DLD1 (cell line): Measurements from ENCODE around the gene LSM14B.
"Not testable (repeated sequence)": the region's sequence is repeated elsewhere in the genome, so short reads cannot be mapped to it uniquely, and the experiment has no call there.

ENCODE experiments used
- in situ Hi-C: cut with HindIII; loops from 2 replicates; pipeline ENCODE4 v1.10.0; 2017; ENCODE audit warnings: low sequenced_read_pairs

The LSM14B gene

GRCh38 chr20:62121776-62122653, at the start of gene LSM14B:
TSS of gene LSM14B (plus strand) at chr20:62122475. CDS start at chr20:62122667, 192 bp downstream.
- in situ Hi-C loops: no loop called here

- in situ Hi-C loops: no loop called here
Measured at GRCh38 chr20:62073323-62073722, 49.0 kb upstream of the LSM14B start.

GRCh38 chr20:62079166-62079565, 43.1 kb upstream of the LSM14B start:
- in situ Hi-C loops: no loop called here

- in situ Hi-C loops: no loop called here
Measured at GRCh38 chr20:62080249-62080990, 41.9 kb upstream of the LSM14B start.

- in situ Hi-C loops: no loop called here
Measured at GRCh38 chr20:62083312-62083711, 39.0 kb upstream of the LSM14B start.

GRCh38 chr20:62084224-62084623, 38.1 kb upstream of the LSM14B start:
- in situ Hi-C loops: not testable (repeated sequence)

GRCh38 chr20:62085206-62085605, 37.1 kb upstream of the LSM14B start:
- in situ Hi-C loops: no loop called here

GRCh38 chr20:62087227-62087626, 35.0 kb upstream of the LSM14B start:
- in situ Hi-C loops: no loop called here

- in situ Hi-C loops: no loop called here
Measured at GRCh38 chr20:62087632-62088031, 34.6 kb upstream of the LSM14B start.

GRCh38 chr20:62088258-62089127, 33.8 kb upstream of the LSM14B start:
- in situ Hi-C loops: no loop called here

GRCh38 chr20:62089393-62089792, 32.9 kb upstream of the LSM14B start:
- in situ Hi-C loops: no loop called here

GRCh38 chr20:62096421-62097380, 25.6 kb upstream of the LSM14B start:
- in situ Hi-C loops: no loop called here

GRCh38 chr20:62097881-62098407, 24.3 kb upstream of the LSM14B start:
- in situ Hi-C loops: no loop called here

- in situ Hi-C loops: no loop called here
Measured at GRCh38 chr20:62101078-62101477, 21.2 kb upstream of the LSM14B start.

- in situ Hi-C loops: no loop called here
Measured at GRCh38 chr20:62103508-62104233, 18.6 kb upstream of the LSM14B start.

GRCh38 chr20:62104234-62104789, 18.0 kb upstream of the LSM14B start:
- in situ Hi-C loops: no loop called here

- in situ Hi-C loops: no loop called here
Measured at GRCh38 chr20:62104791-62105345, 17.4 kb upstream of the LSM14B start.

GRCh38 chr20:62105592-62105991, 16.7 kb upstream of the LSM14B start:
- in situ Hi-C loops: no loop called here
